AG10803 (cell line): ENCODE measurements around the gene KRT13.
A peak's percentile ranks its signal among the peaks of the same experiment; 100 is the strongest.

Source experiments
- DNase-seq: peaks from one replicate; pipeline ENCODE4 v3.0.0; 2010; ENCODE audit warnings: low read depth
- H3K4me3 ChIP-seq: 2 replicates; pipeline ENCODE4 v1.5.1; 2011; ENCODE audit warnings: mild to moderate bottlenecking, low read length, control low read depth
- CTCF ChIP-seq: conservative IDR thresholded peaks from 2 replicates; pipeline ENCODE4 v1.5.1; 2011; ENCODE audit warnings: mild to moderate bottlenecking, low read length, control low read depth, inconsistent platforms

KRT13 gene

GRCh38 chr17:41548844-41549595 is 43.6 kb upstream of the KRT13 start:
- DNase-seq, result peak; percentile 83
- H3K4me3 ChIP-seq, result no peak overlapping the region; the same call in none of the 2 replicates
- peak; percentile 90 for TF ChIP-seq CTCF

- no peak for TF ChIP-seq CTCF
- DNase-seq, result peak; percentile 98
- H3K4me3 ChIP-seq, result no peak overlapping the region; the same call in 1 of the 2 replicates
Measured at GRCh38 chr17:41547921-41548843, 42.8 kb upstream of the KRT13 start.

- no peak overlapping the region for H3K4me3 ChIP-seq
- no peak for TF ChIP-seq CTCF
- no peak for DNase-seq
Measured at GRCh38 chr17:41547378-41547841, 42.0 kb upstream of the KRT13 start.

GRCh38 chr17:41546819-41547218 is 41.4 kb upstream of the KRT13 start:
- H3K4me3 ChIP-seq, result no peak overlapping the region
- DNase-seq, result no peak
- TF ChIP-seq CTCF, result no peak

GRCh38 chr17:41545829-41546410 is 40.5 kb upstream of the KRT13 start:
- TF ChIP-seq CTCF, result no peak

GRCh38 chr17:41544935-41545334 is 39.5 kb upstream of the KRT13 start:
- no peak for DNase-seq
- no peak for TF ChIP-seq CTCF
- H3K4me3 ChIP-seq, result no peak overlapping the region

More at GRCh38 chr17:41545829-41546410, 40.5 kb upstream of the KRT13 start:
- H3K4me3 ChIP-seq, result no peak overlapping the region
- DNase-seq, result no peak
